ENCODE measurements around the gene POMGNT1.

Gene POMGNT1

GRCh38 chr1:46210561-46210960, 12.3 kb upstream of the POMGNT1 start:
- DNase-seq (ENCODE audit: low spot score): no peak

GRCh38 chr1:46206399-46206798, 8.2 kb upstream of the POMGNT1 start:
- no peak for DNase-seq (ENCODE audit: low spot score)

GRCh38 chr1:46205791-46206190, 7.6 kb upstream of the POMGNT1 start:
- no peak for DNase-seq (ENCODE audit: low spot score)

- no peak for DNase-seq (ENCODE audit: low spot score)
Measured at GRCh38 chr1:46205141-46205540, 6.9 kb upstream of the POMGNT1 start.

- no peak for DNase-seq (ENCODE audit: low spot score)
Measured at GRCh38 chr1:46204406-46204742, 6.1 kb upstream of the POMGNT1 start.

- DNase-seq (ENCODE audit: low spot score): no peak
Measured at GRCh38 chr1:46203738-46204405, 5.6 kb upstream of the POMGNT1 start.

GRCh38 chr1:46199233-46199749, 1.1 kb upstream of the POMGNT1 start:
- DNase-seq (ENCODE audit: low spot score): no peak

GRCh38 chr1:46197560-46197963, 672 bp downstream of the POMGNT1 start:
- DNase-seq (ENCODE audit: low spot score): no peak

GRCh38 chr1:46196609-46197008, 1.6 kb downstream of the POMGNT1 start:
- DNase-seq (ENCODE audit: low spot score): no peak

GRCh38 chr1:46194641-46195193, 3.5 kb downstream of the POMGNT1 start:
- DNase-seq (ENCODE audit: low spot score): no peak

GRCh38 chr1:46193984-46194570, 4.2 kb downstream of the POMGNT1 start:
- DNase-seq (ENCODE audit: low spot score): no peak

GRCh38 chr1:46193285-46193684, 4.9 kb downstream of the POMGNT1 start:
- DNase-seq (ENCODE audit: low spot score): no peak

GRCh38 chr1:46192171-46192570, 6.1 kb downstream of the POMGNT1 start:
- no peak for DNase-seq (ENCODE audit: low spot score)

GRCh38 chr1:46191033-46191701, 7.1 kb downstream of the POMGNT1 start:
- DNase-seq (ENCODE audit: low spot score): no peak

- no peak for DNase-seq (ENCODE audit: low spot score)
Measured at GRCh38 chr1:46190539-46190938, 7.7 kb downstream of the POMGNT1 start.

GRCh38 chr1:46188295-46189030, 9.8 kb downstream of the POMGNT1 start:
- no peak for DNase-seq (ENCODE audit: low spot score)

- no peak for DNase-seq (ENCODE audit: low spot score)
Measured at GRCh38 chr1:46187106-46187869, 10.9 kb downstream of the POMGNT1 start.

- no peak for DNase-seq (ENCODE audit: low spot score)
Measured at GRCh38 chr1:46186076-46186475, 12.2 kb downstream of the POMGNT1 start.

GRCh38 chr1:46184920-46185658, 13.1 kb downstream of the POMGNT1 start:
- no peak for DNase-seq (ENCODE audit: low spot score)

- no peak for DNase-seq (ENCODE audit: low spot score)
Measured at GRCh38 chr1:46183926-46184557, 14.2 kb downstream of the POMGNT1 start.
